OCI-LY7 (cell line): ENCODE results near the gene SH3RF3. TPM values are rescaled to one million over a fixed set of nuclear protein-coding genes. Genes with fewer than 3 reads are reported as not detected.

Source experiments
- BruUV-seq: library from RNA; stranded (reverse); fragments of 400-500 nt; replicated peaks from 2 replicates; lab custom pipeline; 2021; lab: Mats Ljungman, UMichigan
- CTCF ChIA-PET: fragments of 300-600 bp; sonication (Branson Sonifier 250); formaldehyde crosslinking; loops from one replicate; lab custom pipeline; 2022; ENCODE audit warnings: antibody characterized with exemption; ENCODE audit not compliant: unreplicated experiment; lab: Charles Lee
- POLR2A ChIA-PET: fragments of 300-600 bp; sonication (Branson Sonifier 250); formaldehyde crosslinking; loops from one replicate; lab custom pipeline; 2022; ENCODE audit warnings: antibody characterized with exemption; lab: Charles Lee
- DNase-seq: peaks from one replicate; pipeline ENCODE4 v3.0.0-alpha.2; 2015; ENCODE audit warnings: low spot score
- H2AFZ ChIP-seq: fragments of 200-600 bp; sonication (generic), shearing (Covaris generic); 2 replicates; pipeline ENCODE4 v1.6.1; 2014; ENCODE audit warnings: mild to moderate bottlenecking, antibody characterized with exemption, low read length, moderate library complexity
- H3K27ac ChIP-seq: fragments of 200-600 bp; sonication (generic); 2 replicates; pipeline ENCODE4 v1.5.1; 2014; ENCODE audit warnings: mixed run types, low read depth, mild to moderate bottlenecking, moderate library complexity, low read length, inconsistent platforms; ENCODE audit not compliant: poor library complexity, severe bottlenecking
- H3K36me3 ChIP-seq: fragments of 200-600 bp; sonication (generic); 2 replicates; pipeline ENCODE4 v1.6.1; 2014; ENCODE audit warnings: mild to moderate bottlenecking, antibody characterized with exemption, low read length, moderate library complexity, mixed read lengths; ENCODE audit not compliant: insufficient read depth
- H3K4me1 ChIP-seq: fragments of 200-600 bp; sonication (generic); 2 replicates; pipeline ENCODE4 v1.5.1; 2014; ENCODE audit warnings: mild to moderate bottlenecking, low read length; ENCODE audit not compliant: insufficient read depth, poor library complexity, severe bottlenecking
- H3K4me2 ChIP-seq: fragments of 200-600 bp; sonication (generic); 2 replicates; pipeline ENCODE4 v1.6.1; 2014; ENCODE audit warnings: mild to moderate bottlenecking, low read length
- H3K4me3 ChIP-seq: fragments of 200-600 bp; sonication (generic); 2 replicates; pipeline ENCODE4 v1.5.1; 2014; ENCODE audit warnings: mild to moderate bottlenecking, low read depth, low read length; ENCODE audit not compliant: poor library complexity, severe bottlenecking
- H3K79me2 ChIP-seq: fragments of 200-600 bp; sonication (generic); 2 replicates; pipeline ENCODE4 v1.6.1; 2016; ENCODE audit warnings: low read depth, mild to moderate bottlenecking, low read length, moderate library complexity, mixed read lengths; ENCODE audit not compliant: insufficient read depth
- H3K9me2 ChIP-seq: fragments of 200-600 bp; sonication (generic); 2 replicates; pipeline ENCODE4 v1.6.1; 2016; ENCODE audit warnings: mild to moderate bottlenecking, low read length, mixed read lengths; ENCODE audit not compliant: insufficient read depth
- H3K9me3 ChIP-seq: fragments of 200-600 bp; sonication (generic); 2 replicates; pipeline ENCODE4 v1.6.1; 2014; ENCODE audit warnings: mild to moderate bottlenecking, mixed run types, low read length, mixed read lengths
- H4K20me1 ChIP-seq: fragments of 200-600 bp; sonication (generic); 2 replicates; pipeline ENCODE4 v1.6.1; 2014; ENCODE audit warnings: mild to moderate bottlenecking, antibody characterized with exemption, low read length, moderate library complexity, mixed read lengths; ENCODE audit not compliant: insufficient read depth
- EZH2phosphoT487 ChIP-seq: fragments of 200-600 bp; sonication (generic); IDR thresholded peaks from 2 replicates; pipeline ENCODE4 v1.6.1; 2018; ENCODE audit warnings: low read depth, borderline replicate concordance, mild to moderate bottlenecking, mixed run types, antibody characterized with exemption, low read length, moderate library complexity, mixed read lengths
- intact Hi-C: fragments of 100-400 bp; cut with micrococcal nuclease; formaldehyde crosslinking; loops from one replicate; pipeline ENCODE4 v1.10.0; 2022; ENCODE audit not compliant: unreplicated experiment
- total RNA-seq, 2 experiments: library from RNA; depleted of rRNA in 1 of 2; stranded (reverse); fragments of >200 nt in 1 of 2; shearing (Covaris generic) in 1 of 2; gene quantifications; 2 replicates each; pipeline ENCODE4 v1.2.3, GENCODE V29; 2014 to 2022
- TF ChIP-seq, protein P1 (sequence below): fragments of 200-600 bp; sonication (generic); conservative IDR thresholded peaks from 2 replicates; pipeline ENCODE4 v1.5.1; 2014; ENCODE audit warnings: mild to moderate bottlenecking, antibody characterized with exemption, low read length, moderate library complexity, mixed read lengths

SH3RF3 gene
- total RNA-seq, 2 experiments from 2014 or later = not detected

DNA sequence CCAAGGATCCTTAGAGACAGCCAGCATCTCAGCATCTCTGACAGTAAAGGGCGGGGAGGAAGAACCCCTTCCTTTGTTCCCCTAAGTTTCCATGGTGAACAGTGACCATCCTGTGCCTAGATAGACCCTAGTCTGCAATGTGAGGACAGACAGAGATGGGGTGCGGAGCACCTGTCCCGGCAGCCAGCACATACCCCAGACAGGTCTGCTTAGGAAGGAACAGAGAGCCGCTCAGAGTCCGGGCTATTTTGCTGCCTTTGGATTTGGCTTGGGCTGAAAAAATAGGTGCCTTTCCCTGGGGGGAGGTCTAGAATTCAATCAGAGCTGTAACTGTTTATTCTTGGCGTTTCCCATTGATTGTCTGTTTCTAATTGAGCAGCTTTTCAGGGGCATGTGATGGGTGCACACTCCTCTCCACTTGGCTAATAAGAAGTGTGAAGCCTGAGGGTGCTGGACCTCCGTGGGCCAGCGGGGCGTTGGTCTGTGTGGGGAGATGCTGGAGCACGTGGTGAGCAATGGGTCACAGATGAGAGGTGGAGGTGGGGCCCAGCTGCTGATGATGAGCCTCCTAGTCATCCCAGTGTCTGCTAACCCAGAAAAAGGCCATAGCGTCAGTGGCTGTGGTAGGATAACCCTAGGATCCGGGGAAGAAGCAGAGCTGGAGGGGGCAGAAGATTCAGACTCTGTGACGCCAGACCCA, 247.9 kb downstream of the SH3RF3 start:
- POLR2A ChIA-PET = no interaction called here
- Histone ChIP-seq H3K9me3 (no peaks in the 10 kb centered on the region), H3K27ac (no peak overlapping the region), H3K9me2 (no peaks in the 10 kb centered on the region), H3K4me1 (no peaks in the 10 kb centered on the region), H4K20me1 (no peaks in the 10 kb centered on the region), H3K36me3 (no peaks in the 10 kb centered on the region), H3K4me2 (no peak overlapping the region), H3K4me3 (no peak overlapping the region), H3K79me2 (no peaks in the 10 kb centered on the region), H2AFZ (no peak overlapping the region)
- intact Hi-C loops = no loop called here
- BruUV-seq = no TSS peak
- DNase-seq = no peak
- CTCF ChIA-PET = no interaction called here
- TF ChIP-seq, protein P1, sequence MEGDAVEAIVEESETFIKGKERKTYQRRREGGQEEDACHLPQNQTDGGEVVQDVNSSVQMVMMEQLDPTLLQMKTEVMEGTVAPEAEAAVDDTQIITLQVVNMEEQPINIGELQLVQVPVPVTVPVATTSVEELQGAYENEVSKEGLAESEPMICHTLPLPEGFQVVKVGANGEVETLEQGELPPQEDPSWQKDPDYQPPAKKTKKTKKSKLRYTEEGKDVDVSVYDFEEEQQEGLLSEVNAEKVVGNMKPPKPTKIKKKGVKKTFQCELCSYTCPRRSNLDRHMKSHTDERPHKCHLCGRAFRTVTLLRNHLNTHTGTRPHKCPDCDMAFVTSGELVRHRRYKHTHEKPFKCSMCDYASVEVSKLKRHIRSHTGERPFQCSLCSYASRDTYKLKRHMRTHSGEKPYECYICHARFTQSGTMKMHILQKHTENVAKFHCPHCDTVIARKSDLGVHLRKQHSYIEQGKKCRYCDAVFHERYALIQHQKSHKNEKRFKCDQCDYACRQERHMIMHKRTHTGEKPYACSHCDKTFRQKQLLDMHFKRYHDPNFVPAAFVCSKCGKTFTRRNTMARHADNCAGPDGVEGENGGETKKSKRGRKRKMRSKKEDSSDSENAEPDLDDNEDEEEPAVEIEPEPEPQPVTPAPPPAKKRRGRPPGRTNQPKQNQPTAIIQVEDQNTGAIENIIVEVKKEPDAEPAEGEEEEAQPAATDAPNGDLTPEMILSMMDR = no peak
- no peak for TF ChIP-seq EZH2phosphoT487

DNA sequence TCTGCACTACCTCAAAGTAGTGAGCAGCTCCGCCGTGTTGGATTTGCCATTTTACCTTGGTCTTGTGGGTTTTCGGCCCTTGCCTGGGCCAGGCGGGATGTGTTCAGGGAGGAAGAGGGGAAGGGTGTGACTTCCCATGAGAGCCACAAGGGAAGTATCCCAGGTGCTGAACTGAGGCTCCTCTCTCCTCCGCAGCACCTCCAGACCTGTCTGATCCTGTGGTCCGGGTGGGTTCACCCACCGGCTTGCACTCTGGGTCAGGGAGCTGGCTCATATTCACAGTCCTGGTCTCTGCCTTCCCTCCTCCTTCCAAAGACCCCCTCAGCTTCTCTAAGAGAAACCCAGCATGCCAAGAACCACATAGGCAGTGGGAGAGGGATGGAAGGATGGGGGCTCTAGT, 249.0 kb downstream of the SH3RF3 start:
- CTCF ChIA-PET = no interaction called here
- POLR2A ChIA-PET = interaction anchor here (0.6 to 0.7 kb wide), 2 partner anchors 9 to 843 kb away, joined by 3 read pairs; no protein-coding TSS in a partner anchor
- no peak overlapping the region for H2AFZ ChIP-seq
- no peak overlapping the region for H3K4me3 ChIP-seq
- no peak overlapping the region for H3K4me2 ChIP-seq
- TF ChIP-seq, protein P1 = no peak
- no peak for TF ChIP-seq EZH2phosphoT487
- no peaks in the 10 kb centered on the region for H3K9me2 ChIP-seq
- H3K4me1 ChIP-seq = no peaks in the 10 kb centered on the region
- no peaks in the 10 kb centered on the region for H3K36me3 ChIP-seq
- intact Hi-C loops = no loop called here
- no peak overlapping the region for H3K27ac ChIP-seq
- H3K9me3 ChIP-seq = no peaks in the 10 kb centered on the region
- no peaks in the 10 kb centered on the region for H4K20me1 ChIP-seq
- H3K79me2 ChIP-seq = no peaks in the 10 kb centered on the region
- BruUV-seq = no TSS peak
- DNase-seq = no peak

DNA sequence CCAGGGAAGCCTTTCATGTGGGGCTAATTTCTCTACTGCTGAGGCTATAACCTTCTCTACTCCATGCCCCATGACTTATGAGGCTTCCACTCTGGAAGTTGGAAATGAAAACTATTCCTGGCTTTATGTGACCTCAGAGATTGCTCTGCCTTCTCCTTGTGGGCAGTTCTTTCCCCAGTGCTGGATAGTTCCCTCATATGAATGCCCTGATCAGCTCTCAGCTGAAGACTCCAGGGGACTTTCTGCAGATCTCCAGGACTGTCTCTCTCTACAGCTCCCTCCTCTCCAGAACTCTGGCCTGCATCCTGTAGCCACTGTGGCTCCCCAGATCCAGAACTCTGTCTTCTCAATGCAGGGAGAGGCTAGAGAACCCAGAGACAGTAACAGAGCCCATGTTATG, 249.7 kb downstream of the SH3RF3 start:
- Histone ChIP-seq H3K27ac (no peak overlapping the region), H3K79me2 (no peaks in the 10 kb centered on the region), H3K9me2 (no peaks in the 10 kb centered on the region), H4K20me1 (no peaks in the 10 kb centered on the region), H2AFZ (no peak overlapping the region), H3K4me1 (no peaks in the 10 kb centered on the region), H3K36me3 (no peaks in the 10 kb centered on the region), H3K4me3 (no peak overlapping the region), H3K9me3 (no peaks in the 10 kb centered on the region), H3K4me2 (no peak overlapping the region)
- no peak for DNase-seq
- intact Hi-C loops = no loop called here
- POLR2A ChIA-PET = no interaction called here
- BruUV-seq = no TSS peak
- TF ChIP-seq, protein P1 = no peak
- CTCF ChIA-PET = no interaction called here
